Activated CD8-positive, alpha-beta memory T cell treated with anti-CD3 and anti-CD28 coated beads for 4 hours (primary cell): ENCODE results near the gene SLC25A21.

Experiments
- DNase-seq, 2 donors: peaks; one replicate each; pipeline ENCODE4 v3.0.0-alpha.2; 2020; ENCODE audit warnings: low read depth in 2 of 2

SLC25A21 gene

DNA sequence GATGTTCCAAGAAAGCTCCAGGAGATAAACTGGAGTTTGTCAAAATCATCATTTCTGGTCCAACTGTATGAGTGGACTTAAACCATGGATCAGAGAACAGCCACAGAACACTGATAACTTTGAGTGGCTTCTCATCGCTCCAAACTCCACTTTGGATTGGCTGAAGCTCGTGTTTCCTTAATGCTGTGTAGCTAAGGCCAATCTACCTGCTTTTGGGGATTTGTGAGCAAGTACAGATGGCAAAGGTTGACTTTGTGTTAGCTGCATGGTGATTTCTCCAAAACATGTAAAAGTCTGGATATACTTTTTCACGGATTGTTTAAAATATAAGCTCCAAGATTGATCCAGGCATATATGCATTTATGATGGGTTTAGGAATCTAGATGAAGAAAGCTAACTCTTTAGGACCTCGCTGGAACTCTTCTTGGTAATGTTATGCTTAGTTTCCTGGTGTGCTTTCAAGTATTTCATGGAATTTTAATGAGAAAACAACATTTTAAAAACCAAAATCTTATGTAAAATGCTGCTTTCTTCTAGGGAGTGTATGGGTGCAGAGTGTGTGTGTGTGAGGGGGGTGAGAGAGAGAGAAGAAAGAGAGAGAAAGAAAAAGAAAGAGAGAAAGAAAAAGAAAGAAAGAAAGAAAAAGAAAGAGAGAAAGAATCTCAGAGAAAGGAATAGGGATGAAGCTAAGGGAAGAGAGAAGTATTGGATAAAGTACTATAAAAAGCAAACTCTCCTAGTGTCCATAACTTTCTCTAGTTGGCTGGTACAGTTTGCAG is 522.3 kb downstream of the SLC25A21 start:
- DNase-seq: no peak

- DNase-seq: no peak
These were observed 524.3 kb downstream of the SLC25A21 start for GRCh38 chr14:36647824-36648753.

GRCh38 chr14:36647417-36647823 is 525.0 kb downstream of the SLC25A21 start:
- no peak for DNase-seq

DNA sequence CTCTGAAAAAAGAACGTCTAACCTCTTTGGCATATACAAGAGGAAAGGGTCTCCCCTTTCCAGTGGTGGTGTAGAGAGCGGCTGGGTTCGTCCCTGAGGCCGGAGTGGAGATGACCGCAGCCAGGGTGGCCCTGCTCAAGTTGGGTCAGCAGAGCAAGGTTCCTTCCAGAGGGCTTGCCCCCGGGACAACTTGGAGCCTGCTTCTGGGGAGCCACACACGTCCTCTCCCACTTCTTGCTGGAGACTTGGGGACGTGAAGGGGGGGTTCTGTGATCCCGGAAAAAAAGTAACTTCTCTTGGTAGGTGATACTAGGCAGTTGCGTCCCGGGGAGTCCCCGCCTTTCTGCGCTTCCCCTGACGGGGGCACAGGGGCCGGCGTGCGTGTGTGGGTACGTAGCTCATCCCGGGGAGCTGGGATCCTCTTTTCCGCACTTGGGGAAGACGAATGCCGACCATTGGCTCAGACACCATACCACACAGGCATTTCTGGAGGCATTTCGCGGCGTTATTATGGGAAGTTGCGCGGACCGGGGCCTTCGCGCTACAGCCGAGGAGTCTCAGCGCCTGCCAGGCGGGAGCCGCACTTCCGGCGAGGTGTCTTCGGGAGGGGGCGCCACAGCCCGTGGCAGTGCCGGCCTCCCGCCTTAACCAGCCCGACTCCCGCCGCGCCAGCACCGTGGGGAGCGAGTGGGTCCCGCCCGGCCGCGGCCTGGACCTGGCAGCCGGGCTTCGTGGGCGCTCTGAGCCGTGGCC is 525.6 kb downstream of the SLC25A21 start:
- DNase-seq: no peak

DNA sequence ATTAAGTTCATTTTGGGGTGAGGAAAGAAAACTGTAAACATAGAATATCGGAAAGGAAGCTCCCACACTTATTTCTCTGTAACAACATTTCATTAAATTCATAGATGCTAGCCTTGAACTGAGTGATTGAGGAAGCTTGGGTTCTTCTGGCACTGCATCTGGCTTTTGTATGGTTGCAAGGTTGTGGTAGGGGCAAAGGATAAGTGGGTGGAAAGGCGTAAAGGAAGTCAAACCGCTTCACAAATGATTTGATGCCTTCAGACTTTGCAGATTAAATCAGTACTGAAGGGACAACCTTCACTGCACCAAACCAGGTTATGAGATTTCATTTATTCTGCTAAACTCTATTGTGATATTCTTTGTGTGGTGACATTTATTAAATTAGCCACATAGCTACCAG is 538.8 kb downstream of the SLC25A21 start:
- DNase-seq: no peak
